Neuronal stem cell (in vitro differentiated cells): ENCODE measurements around the gene ARHGAP24.
A peak's percentile ranks its signal among the peaks of the same experiment; 100 is the strongest.

ENCODE experiments used
- DNase-seq: peaks from one replicate; pipeline ENCODE4 v3.0.0-alpha.2; 2013; ENCODE audit warnings: low spot score
- H2AFZ ChIP-seq: one replicate; pipeline ENCODE4 v1.6.1; 2013; ENCODE audit warnings: mild to moderate bottlenecking, low read length, inconsistent platforms
- H2AK5ac ChIP-seq: 2 replicates; pipeline ENCODE4 v1.6.1; 2013; ENCODE audit warnings: low read depth, mild to moderate bottlenecking, inconsistent platforms, low read length, moderate library complexity, mixed read lengths
- H2BK120ac ChIP-seq: 2 replicates; pipeline ENCODE4 v1.6.1; 2013; ENCODE audit warnings: low read depth, mild to moderate bottlenecking, inconsistent platforms, low read length, moderate library complexity, mixed read lengths
- H2BK12ac ChIP-seq: one replicate; pipeline ENCODE4 v1.6.1; 2013; ENCODE audit warnings: low read length, inconsistent platforms
- H2BK15ac ChIP-seq: 2 replicates; pipeline ENCODE4 v1.6.1; 2013; ENCODE audit warnings: mild to moderate bottlenecking, low read length, inconsistent platforms, mixed read lengths
- H2BK5ac ChIP-seq: one replicate; pipeline ENCODE4 v1.6.1; 2013; ENCODE audit warnings: inconsistent platforms, mild to moderate bottlenecking, low read length, moderate library complexity
- H3K14ac ChIP-seq: one replicate; pipeline ENCODE4 v1.6.1; 2013; ENCODE audit warnings: low read length, inconsistent platforms
- H3K18ac ChIP-seq: 2 replicates; pipeline ENCODE4 v1.6.1; 2013; ENCODE audit warnings: low read length, inconsistent platforms
- H3K23ac ChIP-seq: 2 replicates; pipeline ENCODE4 v1.6.1; 2013; ENCODE audit warnings: low read depth, mild to moderate bottlenecking, mixed read lengths, low read length, inconsistent platforms; ENCODE audit not compliant: poor library complexity
- H3K27ac ChIP-seq: replicated peaks from 3 replicates; pipeline ENCODE4 v1.5.1; 2013; ENCODE audit warnings: low read length, inconsistent platforms
- H3K27me3 ChIP-seq, 3 experiments: 2 replicates each; pipeline ENCODE4 v1.6.1; 2013; ENCODE audit warnings: low read length in 3 of 3, mild to moderate bottlenecking in 2 of 3, inconsistent platforms in 1 of 3, low read depth in 1 of 3, mixed read lengths in 1 of 3, moderate library complexity in 1 of 3; ENCODE audit not compliant: control insufficient read depth in 3 of 3, insufficient read depth in 3 of 3
- H3K36me3 ChIP-seq, 2 donors: replicated peaks in 1 of 2; 2 replicates each; pipeline ENCODE4 v1.6.1; 2013; ENCODE audit warnings: low read length in 2 of 2; ENCODE audit not compliant: control insufficient read depth in 2 of 2, insufficient read depth in 2 of 2
- H3K4ac ChIP-seq: 2 replicates; pipeline ENCODE4 v1.6.1; 2013; ENCODE audit warnings: inconsistent platforms, mild to moderate bottlenecking, low read length, moderate library complexity
- H3K4me1 ChIP-seq, 2 donors: 1 replicate in 1 of 2; 2 replicates in 1 of 2; pipeline ENCODE4 v1.6.1; 2013; ENCODE audit warnings: low read length in 2 of 2, low read depth in 1 of 2; ENCODE audit not compliant: control insufficient read depth in 2 of 2, insufficient read depth in 1 of 2
- H3K4me2 ChIP-seq: one replicate; pipeline ENCODE4 v1.6.1; 2013; ENCODE audit warnings: mild to moderate bottlenecking, low read length, inconsistent platforms; ENCODE audit not compliant: insufficient read depth, poor library complexity, severe bottlenecking
- H3K4me3 ChIP-seq, 2 donors: 2 replicates each; pipeline ENCODE4 v1.5.1; 2013; ENCODE audit warnings: low read length in 2 of 2, mild to moderate bottlenecking in 2 of 2, inconsistent platforms in 1 of 2, moderate library complexity in 1 of 2
- H3K79me1 ChIP-seq: one replicate; pipeline ENCODE4 v1.6.1; 2013; ENCODE audit warnings: low read depth, mild to moderate bottlenecking, inconsistent platforms, low read length, moderate library complexity
- H3K9ac ChIP-seq: one replicate; pipeline ENCODE4 v1.6.1; 2013; ENCODE audit warnings: mild to moderate bottlenecking, low read depth, low read length, inconsistent platforms; ENCODE audit not compliant: poor library complexity
- H3K9me3 ChIP-seq, 2 donors: replicated peaks in 1 of 2; 2 replicates each; pipeline versions ENCODE3 to v1.6.1; 2013; ENCODE audit warnings: low read length in 2 of 2, mild to moderate bottlenecking in 2 of 2, inconsistent platforms in 1 of 2, low read depth in 1 of 2, mixed read lengths in 1 of 2, moderate library complexity in 1 of 2; ENCODE audit not compliant: control insufficient read depth in 2 of 2, insufficient read depth in 1 of 2
- H4K8ac ChIP-seq: one replicate; pipeline ENCODE4 v1.6.1; 2013; ENCODE audit warnings: low read depth, mild to moderate bottlenecking, inconsistent platforms, low read length, moderate library complexity
- H4K91ac ChIP-seq: one replicate; pipeline ENCODE4 v1.6.1; 2013; ENCODE audit warnings: low read length, low read depth, mild to moderate bottlenecking, inconsistent platforms; ENCODE audit not compliant: poor library complexity
- WGBS, 2 donors: extraction: QIAGEN DNeasy Blood & Tissue Kit; methylation state at CpG; one replicate each; pipeline ENCODE4 v1.1.7; 2013; ENCODE audit warnings: missing lambda C conversion rate in 2 of 2, mixed read lengths in 1 of 2; ENCODE audit not compliant: insufficient read length in 2 of 2, insufficient replicate concordance in 1 of 2; ENCODE audit errors: extremely low coverage in 2 of 2; 5-methylcytosine and 5-hydroxymethylcytosine counted together

Gene ARHGAP24

GRCh38 chr4:85557016-85557901 lies 82.3 kb downstream of the ARHGAP24 start:
- no CpG with 5 or more reads among the region's 6 CpGs for WGBS, 2 donors
- Histone ChIP-seq H3K4me2 (no peak overlapping the region), H2BK12ac (no peak overlapping the region), H3K79me1 (no peaks in the 10 kb centered on the region), H3K4me1 (no peaks in the 10 kb centered on the region), H2BK5ac (peak overlapping the region; percentile 80), H3K36me3 (no peaks in the 10 kb centered on the region), H4K91ac (no peak overlapping the region), H3K18ac (peak overlapping the region; percentile 17), H2AK5ac (no peak overlapping the region), H2BK15ac (no peak overlapping the region), H3K27me3 (no peaks in the 10 kb centered on the region), H3K4me3 (no peak overlapping the region), H2BK120ac (no peak overlapping the region), H3K14ac (no peak overlapping the region), H3K4ac (no peak overlapping the region), H3K27ac (no peak overlapping the region), H3K9me3 (no peaks in the 10 kb centered on the region), H3K9ac (no peak overlapping the region), H2AFZ (peak overlapping the region; percentile 56), H4K8ac (peak overlapping the region; percentile 82), H3K23ac (peak overlapping the region; percentile 40)
- no peak for DNase-seq

GRCh38 chr4:85565761-85566480 lies 91.0 kb downstream of the ARHGAP24 start:
- WGBS, 2 donors: no CpG with 5 or more reads among the region's 4 CpGs
- H2AK5ac ChIP-seq: no peak overlapping the region
- no peak overlapping the region for H3K4me3 ChIP-seq
- no peaks in the 10 kb centered on the region for H3K36me3 ChIP-seq
- H3K9me3 ChIP-seq: no peaks in the 10 kb centered on the region
- no peak overlapping the region for H2BK5ac ChIP-seq
- no peak overlapping the region for H2AFZ ChIP-seq
- no peak overlapping the region for H3K18ac ChIP-seq
- H2BK12ac ChIP-seq: no peak overlapping the region
- no peaks in the 10 kb centered on the region for H3K79me1 ChIP-seq
- no peak overlapping the region for H3K14ac ChIP-seq
- no peak overlapping the region for H3K4me2 ChIP-seq
- DNase-seq: no peak
- H3K9ac ChIP-seq: no peak overlapping the region
- no peaks in the 10 kb centered on the region for H3K4me1 ChIP-seq
- no peak overlapping the region for H4K91ac ChIP-seq
- H4K8ac ChIP-seq: no peak overlapping the region
- H2BK120ac ChIP-seq: no peak overlapping the region
- no peak overlapping the region for H3K27ac ChIP-seq
- no peak overlapping the region for H3K23ac ChIP-seq
- H2BK15ac ChIP-seq: no peak overlapping the region
- H3K27me3 ChIP-seq: no peaks in the 10 kb centered on the region
- H3K4ac ChIP-seq: no peak overlapping the region

GRCh38 chr4:85569730-85570299 lies 94.9 kb downstream of the ARHGAP24 start:
- no peak overlapping the region for H3K18ac ChIP-seq
- no peak overlapping the region for H3K4ac ChIP-seq
- DNase-seq: no peak
- H3K9ac ChIP-seq: no peak overlapping the region
- WGBS, 2 donors: no CpG with 5 or more reads among the region's 2 CpGs
- H3K14ac ChIP-seq: no peak overlapping the region
- no peak overlapping the region for H2AFZ ChIP-seq
- no peak overlapping the region for H3K27ac ChIP-seq
- no peaks in the 10 kb centered on the region for H3K27me3 ChIP-seq
- H3K9me3 ChIP-seq: no peaks in the 10 kb centered on the region
- H3K23ac ChIP-seq: no peak overlapping the region
- H4K8ac ChIP-seq: no peak overlapping the region
- H2BK5ac ChIP-seq: no peak overlapping the region
- H4K91ac ChIP-seq: no peak overlapping the region
- H3K4me2 ChIP-seq: no peak overlapping the region
- H2BK15ac ChIP-seq: no peak overlapping the region
- no peaks in the 10 kb centered on the region for H3K36me3 ChIP-seq
- H2BK120ac ChIP-seq: no peak overlapping the region
- no peak overlapping the region for H3K4me3 ChIP-seq
- H3K79me1 ChIP-seq: no peaks in the 10 kb centered on the region
- no peak overlapping the region for H2BK12ac ChIP-seq
- no peaks in the 10 kb centered on the region for H3K4me1 ChIP-seq
- H2AK5ac ChIP-seq: no peak overlapping the region

GRCh38 chr4:85570388-85570787 lies 95.4 kb downstream of the ARHGAP24 start:
- Histone ChIP-seq H3K14ac (no peak overlapping the region), H2BK15ac (no peak overlapping the region), H2BK12ac (no peak overlapping the region), H2AK5ac (no peak overlapping the region), H3K9ac (no peak overlapping the region), H3K79me1 (no peaks in the 10 kb centered on the region), H3K27me3 (no peaks in the 10 kb centered on the region), H3K9me3 (no peaks in the 10 kb centered on the region), H3K36me3 (no peaks in the 10 kb centered on the region), H3K4me1 (no peaks in the 10 kb centered on the region), H3K27ac (no peak overlapping the region), H3K18ac (no peak overlapping the region), H3K23ac (no peak overlapping the region), H3K4me3 (no peak overlapping the region), H4K8ac (no peak overlapping the region), H2BK120ac (no peak overlapping the region), H4K91ac (no peak overlapping the region), H2AFZ (no peak overlapping the region), H2BK5ac (no peak overlapping the region), H3K4me2 (no peak overlapping the region), H3K4ac (no peak overlapping the region)
- WGBS, 2 donors: no CpG with 5 or more reads among the region's 3 CpGs
- no peak for DNase-seq
